B cell (primary cell): ENCODE data around the gene WWP2. TPM values are rescaled to one million over a fixed set of nuclear protein-coding genes. Genes with fewer than 3 reads are reported as not detected.

ENCODE experiments used
- ATAC-seq: fragments of 200-7000 bp; cut with Tn5 transposase; one replicate; pipeline ENCODE4 v1.10.0; 2021; ENCODE audit warnings: low read depth, mild to moderate bottlenecking, moderate number of reproducible peaks, moderate library complexity
- CTCF ChIA-PET: fragments of 350-600 bp; sonication (Branson Sonifier 250); formaldehyde crosslinking; loops from one replicate; lab custom pipeline; 2021; ENCODE audit warnings: antibody characterized with exemption, inconsistent platforms; lab: Charles Lee
- POLR2A ChIA-PET: fragments of 350-600 bp; sonication (Branson Sonifier 250); formaldehyde crosslinking; loops from one replicate; lab custom pipeline; 2021; ENCODE audit warnings: antibody characterized with exemption; lab: Charles Lee
- DNase-seq: peaks from one replicate; pipeline ENCODE4 v3.0.0; 2013
- H2AFZ ChIP-seq: 2 replicates; pipeline ENCODE4 v1.6.1; 2012; ENCODE audit warnings: mild to moderate bottlenecking, low read depth, low read length; ENCODE audit not compliant: insufficient read depth, poor library complexity, severe bottlenecking
- H3K27ac ChIP-seq, 2 donors: 1 replicate in 1 of 2; 2 replicates in 1 of 2; pipeline ENCODE4 v1.5.1; 2012 to 2013; ENCODE audit warnings: low read length in 2 of 2, mild to moderate bottlenecking in 2 of 2, moderate library complexity in 1 of 2
- H3K27me3 ChIP-seq, 4 experiments: fragments of 200-600 bp in 1 of 4; sonication (generic) in 1 of 4; replicated peaks in 1 of 4; 1 replicate in 2 of 4; 2 replicates in 2 of 4; pipeline versions ENCODE4 v1.6.1 to v1.7.0; 2013 to 2016; ENCODE audit warnings: low read length in 3 of 4, mild to moderate bottlenecking in 2 of 4, mixed read lengths in 1 of 4, moderate library complexity in 1 of 4; ENCODE audit not compliant: insufficient read depth in 4 of 4, control insufficient read depth in 3 of 4; ENCODE audit errors: control extremely low read depth in 1 of 4
- H3K36me3 ChIP-seq, 2 experiments: replicated peaks in 1 of 2; 1 replicate in 1 of 2; 2 replicates in 1 of 2; pipeline versions ENCODE4 v1.6.1 to v1.7.1; 2013; ENCODE audit warnings: low read length in 1 of 2; ENCODE audit not compliant: insufficient read depth in 2 of 2, control insufficient read depth in 1 of 2; ENCODE audit errors: control extremely low read depth in 1 of 2, extremely low read depth in 1 of 2
- H3K4me1 ChIP-seq, 2 donors: fragments of 200-600 bp in 1 of 2; sonication (generic) in 1 of 2; 1 replicate in 1 of 2; 2 replicates in 1 of 2; pipeline versions ENCODE4 v1.5.1 to v1.6.1; 2013 to 2017; ENCODE audit warnings: low read length in 2 of 2; ENCODE audit not compliant: control insufficient read depth in 2 of 2, insufficient read depth in 2 of 2
- H3K4me2 ChIP-seq: replicated peaks from 2 replicates; pipeline ENCODE3; 2012; ENCODE audit warnings: mild to moderate bottlenecking, low read depth, low read length; ENCODE audit not compliant: poor library complexity, severe bottlenecking
- H3K4me3 ChIP-seq, 5 experiments: fragments of 200-600 bp in 1 of 5; sonication (generic) in 1 of 5; 1 replicate in 3 of 5; 2 replicates in 2 of 5; pipeline versions ENCODE4 v1.5.1 to v1.7.0; 2011 to 2016; ENCODE audit warnings: low read length in 4 of 5, mild to moderate bottlenecking in 4 of 5, low read depth in 2 of 5, control low read depth in 1 of 5, moderate library complexity in 1 of 5; ENCODE audit not compliant: insufficient read depth in 1 of 5; ENCODE audit errors: control extremely low read depth in 1 of 5, extremely low read depth in 1 of 5
- H3K79me2 ChIP-seq: fragments of 200-600 bp; sonication (generic); one replicate; pipeline ENCODE4 v1.6.0; 2016; ENCODE audit warnings: low read length; ENCODE audit not compliant: control insufficient read depth, insufficient read depth
- H3K9ac ChIP-seq: fragments of 200-600 bp; sonication (generic); 2 replicates; pipeline ENCODE4 v1.6.1; 2017; ENCODE audit warnings: mild to moderate bottlenecking, low read length, moderate library complexity
- H3K9me3 ChIP-seq, 3 donors: one replicate each; pipeline versions ENCODE4 v1.6.1 to v1.7.1; 2013; ENCODE audit warnings: low read length in 2 of 3; ENCODE audit not compliant: control insufficient read depth in 2 of 3, insufficient read depth in 1 of 3; ENCODE audit errors: control extremely low read depth in 1 of 3
- H4K20me1 ChIP-seq: 2 replicates; pipeline ENCODE4 v1.6.0; 2012; ENCODE audit warnings: mild to moderate bottlenecking, low read length; ENCODE audit not compliant: insufficient read depth, control insufficient read depth, poor library complexity, severe bottlenecking
- H3K27ac Mint-ChIP-seq: one replicate; pipeline ENCODE4 v1.8.0; 2021; ENCODE audit warnings: mixed read lengths
- H3K27me3 Mint-ChIP-seq: one replicate; pipeline ENCODE4 v1.8.0; 2021; ENCODE audit warnings: mixed read lengths
- H3K4me1 Mint-ChIP-seq: one replicate; pipeline ENCODE4 v1.8.0; 2021; ENCODE audit warnings: mixed read lengths
- H3K4me3 Mint-ChIP-seq: one replicate; pipeline ENCODE4 v1.8.0; 2021; ENCODE audit warnings: mixed read lengths
- H3K9me3 Mint-ChIP-seq: one replicate; pipeline ENCODE4 v1.8.0; 2022; ENCODE audit warnings: mixed read lengths; ENCODE audit not compliant: insufficient read depth
- CTCF ChIP-seq: fragments of 200-600 bp; IDR thresholded peaks from one replicate; pipeline ENCODE4 v1.8.0; 2022; ENCODE audit warnings: antibody characterized with exemption, mild to moderate bottlenecking
- EZH2 ChIP-seq: IDR thresholded peaks from 2 replicates; pipeline ENCODE4 v1.6.1; 2012; ENCODE audit warnings: borderline replicate concordance, low read depth, mild to moderate bottlenecking, moderate library complexity, low read length; ENCODE audit not compliant: insufficient read depth, poor library complexity, severe bottlenecking
- WGBS: methylation state at CpG from one replicate; pipeline ENCODE4 v1.1.5; 2013; ENCODE audit warnings: missing lambda C conversion rate; ENCODE audit not compliant: insufficient coverage; 5-methylcytosine and 5-hydroxymethylcytosine counted together
- intact Hi-C: fragments of 100-400 bp; cut with micrococcal nuclease; formaldehyde crosslinking; loops from one replicate; pipeline ENCODE4 v1.10.0; 2022
- polyA plus RNA-seq: library from polyadenylated mRNA; depleted of rRNA; stranded (reverse); fragments of >200 nt; gene quantifications from 2 replicates; pipeline ENCODE4 v1.2.3, GENCODE V29; 2012
- total RNA-seq, 2 donors: library from RNA; stranded (reverse); fragments of 120-200 nt in 1 of 2; gene quantifications; 1 replicate in 1 of 2; 2 replicates in 1 of 2; pipeline versions ENCODE4 v1.2.3 to v1.2.4, GENCODE V29; 2013 to 2022

Gene WWP2
- total and polyA plus RNA-seq, 2 donors (not counting 1 experiment from before 2014, with no cell fraction given): 33.4 to 105 TPM

GRCh38 chr16:69732101-69732500 lies 30.0 kb upstream of the WWP2 start:
- intact Hi-C loops: no loop called here
- 95% methylated on average over 5 of the region's 6 CpGs for WGBS
- DNase-seq (no peak), ATAC-seq (no peak)
- POLR2A ChIA-PET: no interaction called here
- H3K4me3 ChIP-seq: no peak overlapping the region
- H3K9ac ChIP-seq: no peak overlapping the region
- CTCF ChIA-PET: interaction anchor here (0.6 kb wide), 1 partner anchor 22 kb away, joined by 3 read pairs; the partner anchor contains the start of gene NOB1
- no peaks in the 10 kb centered on the region for H4K20me1 ChIP-seq
- H3K79me2 ChIP-seq: no peaks in the 10 kb centered on the region
- TF ChIP-seq CTCF (no peak), EZH2 (no peak)
- Mint-ChIP-seq H3K4me1 (peaks cover under 1% of the 10 kb centered on the region), H3K9me3 (no peaks in the 10 kb centered on the region), H3K27ac (no peak overlapping the region), H3K4me3 (no peak overlapping the region), H3K27me3 (no peaks in the 10 kb centered on the region)
- H3K27ac ChIP-seq: no peak overlapping the region
- H2AFZ ChIP-seq: no peak overlapping the region
- H3K27me3 ChIP-seq: no peaks in the 10 kb centered on the region
- H3K4me1 ChIP-seq: peaks cover 2 to 3% of the 10 kb centered on the region in 2 donors
- H3K4me2 ChIP-seq: no peak overlapping the region
- no peaks in the 10 kb centered on the region for H3K9me3 ChIP-seq
- no peaks in the 10 kb centered on the region for H3K36me3 ChIP-seq

DNA sequence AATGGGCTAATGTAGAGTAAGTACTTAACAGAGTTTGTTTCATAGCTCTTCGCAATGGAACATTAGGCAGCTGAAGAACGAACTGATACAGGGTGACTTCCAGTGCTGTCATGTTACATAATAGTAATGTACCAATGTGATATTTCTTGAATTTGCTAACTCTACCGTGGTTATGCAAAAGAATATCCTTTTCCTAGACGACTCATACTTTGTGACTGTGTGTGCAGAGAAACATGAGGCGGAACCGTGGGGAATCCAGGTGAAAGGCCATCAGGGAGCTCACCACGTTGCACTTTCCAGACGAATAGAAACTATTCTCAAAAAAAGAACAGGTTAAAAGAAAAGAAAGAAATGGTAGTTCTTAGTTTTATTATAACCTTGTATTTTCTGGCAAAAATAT lies 20.6 kb upstream of the WWP2 start:
- ChIA-PET POLR2A (no interaction called here), CTCF (interaction anchor here (2.0 kb wide), 1 partner anchor 13 kb away, joined by 6 read pairs; the partner anchor contains the start of gene NOB1)
- Histone ChIP-seq H3K9ac (no peak overlapping the region), H3K4me1 (no peaks in the 10 kb centered on the region), H3K9me3 (no peaks in the 10 kb centered on the region), H4K20me1 (peaks cover 12% of the 10 kb centered on the region), H3K79me2 (peaks cover 5% of the 10 kb centered on the region), H3K4me2 (no peak overlapping the region), H3K4me3 (no peak overlapping the region), H3K27me3 (no peaks in the 10 kb centered on the region), H2AFZ (no peak overlapping the region), H3K27ac (no peak overlapping the region), H3K36me3 (peaks cover 1 to 56% of the 10 kb centered on the region in 2 experiments)
- intact Hi-C loops: no loop called here
- H3K4me3 Mint-ChIP-seq: no peak overlapping the region
- no CpG with 5 or more reads among the region's 8 CpGs for WGBS
- no peaks in the 10 kb centered on the region for H3K27me3 Mint-ChIP-seq
- H3K27ac Mint-ChIP-seq: no peak overlapping the region
- no peak for DNase-seq
- no peak for ATAC-seq
- TF ChIP-seq EZH2 (no peak), CTCF (no peak)
- no peaks in the 10 kb centered on the region for H3K4me1 Mint-ChIP-seq
- H3K9me3 Mint-ChIP-seq: no peaks in the 10 kb centered on the region
